B cell (primary cell): ENCODE results near the gene CNTNAP2.

Experiments
- CTCF ChIP-seq: fragments of 200-600 bp; IDR thresholded peaks from one replicate; pipeline ENCODE4 v1.8.0; 2022; ENCODE audit warnings: antibody characterized with exemption, mild to moderate bottlenecking
- EZH2 ChIP-seq: IDR thresholded peaks from 2 replicates; pipeline ENCODE4 v1.6.1; 2012; ENCODE audit warnings: borderline replicate concordance, low read depth, mild to moderate bottlenecking, moderate library complexity, low read length; ENCODE audit not compliant: insufficient read depth, poor library complexity, severe bottlenecking

GRCh38 chr7:148201992-148202391 lies 2085.4 kb downstream of the CNTNAP2 start:
- no peak for TF ChIP-seq CTCF
- no peak for TF ChIP-seq EZH2
